GM19193 (cell line): ENCODE data around the gene STRADA.

Experiments used
- POLR2A ChIP-seq: IDR thresholded peaks from 4 replicates; pipeline ENCODE4 v1.6.1; 2011; ENCODE audit not compliant: insufficient read depth, insufficient read length; ENCODE audit errors: extremely low read depth

The STRADA gene

GRCh38 chr17:63709110-63709509 is 32.5 kb downstream of the STRADA start:
- no peak for TF ChIP-seq POLR2A

GRCh38 chr17:63707151-63707550 is 34.4 kb downstream of the STRADA start:
- peak; percentile 29 for TF ChIP-seq POLR2A

- TF ChIP-seq POLR2A = no peak
Observed at GRCh38 chr17:63706336-63707082, 35.1 kb downstream of the STRADA start.

- no peak for TF ChIP-seq POLR2A
Observed at GRCh38 chr17:63705657-63706056, 35.9 kb downstream of the STRADA start.

- TF ChIP-seq POLR2A = no peak
Observed at GRCh38 chr17:63704836-63705235, 36.8 kb downstream of the STRADA start.

- peak; percentile 4 for TF ChIP-seq POLR2A
Observed at GRCh38 chr17:63704259-63704576, 37.4 kb downstream of the STRADA start.

- no peak for TF ChIP-seq POLR2A
Observed at GRCh38 chr17:63703556-63704258, 37.9 kb downstream of the STRADA start.

GRCh38 chr17:63703029-63703428 is 38.6 kb downstream of the STRADA start:
- TF ChIP-seq POLR2A = no peak

GRCh38 chr17:63702721-63703015 is 38.9 kb downstream of the STRADA start:
- TF ChIP-seq POLR2A = no peak

GRCh38 chr17:63701868-63702720 is 39.5 kb downstream of the STRADA start:
- no peak for TF ChIP-seq POLR2A

- no peak for TF ChIP-seq POLR2A
Observed at GRCh38 chr17:63701456-63701820, 40.2 kb downstream of the STRADA start.

- TF ChIP-seq POLR2A = peak; percentile 44
Observed at GRCh38 chr17:63700528-63701455, 40.8 kb downstream of the STRADA start.

GRCh38 chr17:63699638-63700527 is 41.7 kb downstream of the STRADA start, which contains the start of gene LIMD2:
TSS of gene LIMD2 (minus strand) at chr17:63700125. CDS start at chr17:63699298, 827 bp downstream.
- TF ChIP-seq POLR2A = peak; percentile 72

- TF ChIP-seq POLR2A = peak; percentile 56
Observed at GRCh38 chr17:63698886-63699637, 42.5 kb downstream of the STRADA start.
